Activated CD4-positive, alpha-beta T cell treated with anti-CD3 and anti-CD28 coated beads for 36 hours (primary cell): ENCODE results near the gene LRRC59. TPM values are rescaled to one million over a fixed set of nuclear protein-coding genes. Genes with fewer than 3 reads are reported as not detected.
"Not testable (repeated sequence)": the region's sequence is repeated elsewhere in the genome, so short reads cannot be mapped to it uniquely, and the experiment has no call there.

Experiments used
- ATAC-seq: fragments of 200-7000 bp; cut with Tn5 transposase; one replicate; pipeline ENCODE4 v1.10.0; 2021; ENCODE audit warnings: mild to moderate bottlenecking, moderate library complexity
- CTCF ChIA-PET: fragments of 350-600 bp; sonication (Branson Sonifier 250); formaldehyde crosslinking; loops from one replicate; lab custom pipeline; 2021; ENCODE audit warnings: antibody characterized with exemption; lab: Charles Lee
- POLR2A ChIA-PET: fragments of 350-600 bp; sonication (Branson Sonifier 250); formaldehyde crosslinking; loops from one replicate; lab custom pipeline; 2021; ENCODE audit warnings: antibody characterized with exemption, inconsistent platforms; lab: Charles Lee
- DNase-seq: peaks from one replicate; pipeline ENCODE4 v3.0.0-alpha.2; 2020
- H3K27ac Mint-ChIP-seq: one replicate; pipeline ENCODE4 v1.8.0; 2021; ENCODE audit warnings: mixed read lengths
- H3K27me3 Mint-ChIP-seq: one replicate; pipeline ENCODE4 v1.8.0; 2021; ENCODE audit warnings: mixed read lengths
- H3K36me3 Mint-ChIP-seq: one replicate; pipeline ENCODE4 v1.8.0; 2021; ENCODE audit warnings: low read depth, mixed read lengths
- H3K4me1 Mint-ChIP-seq: one replicate; pipeline ENCODE4 v1.8.0; 2021; ENCODE audit warnings: mixed read lengths
- H3K4me3 Mint-ChIP-seq: one replicate; pipeline ENCODE4 v1.8.0; 2021; ENCODE audit warnings: mild to moderate bottlenecking, moderate library complexity, mixed read lengths
- H3K9me3 Mint-ChIP-seq: one replicate; pipeline ENCODE4 v1.8.0; 2021; ENCODE audit warnings: low read depth, mixed read lengths
- intact Hi-C, 2 experiments: fragments of 100-400 bp; cut with DNase I in 1 of 2; cut with micrococcal nuclease in 1 of 2; formaldehyde crosslinking; loops; one replicate each; pipeline versions ENCODE4 v1.14.2 to v1.15.1; 2022 to 2024; cut with DNase I, micrococcal nuclease
- total RNA-seq, 2 experiments: library from RNA; stranded (reverse); gene quantifications; one replicate each; pipeline ENCODE4 v1.2.3, GENCODE V29; 2021

LRRC59 gene
- total RNA-seq, 2 experiments from 2014 or later, result 74.4 to 82.7 TPM

- intact Hi-C loops, result no loop called here
- no peak overlapping the region for H3K27ac Mint-ChIP-seq
- ATAC-seq, result no peak
- peaks cover 35% of the 10 kb centered on the region for H3K4me1 Mint-ChIP-seq
- POLR2A ChIA-PET, result no interaction called here
- CTCF ChIA-PET, result no interaction called here
- no peaks in the 10 kb centered on the region for H3K27me3 Mint-ChIP-seq
- no peak overlapping the region for H3K4me3 Mint-ChIP-seq
- peaks cover 2% of the 10 kb centered on the region for H3K9me3 Mint-ChIP-seq
- no peaks in the 10 kb centered on the region for H3K36me3 Mint-ChIP-seq
- no peak for DNase-seq
These were observed 26.3 kb upstream of the LRRC59 start for GRCh38 chr17:50423553-50424159.

- CTCF ChIA-PET, result interaction anchor here (0.6 to 2.3 kb wide), 2 partner anchors 25 to 56 kb away, joined by 3 to 16 read pairs; partner anchors contain the start of gene LRRC59
- POLR2A ChIA-PET, result no interaction called here
- intact Hi-C loops, result no loop called here
These were observed 25.4 kb upstream of the LRRC59 start for GRCh38 chr17:50422738-50423137.

DNA sequence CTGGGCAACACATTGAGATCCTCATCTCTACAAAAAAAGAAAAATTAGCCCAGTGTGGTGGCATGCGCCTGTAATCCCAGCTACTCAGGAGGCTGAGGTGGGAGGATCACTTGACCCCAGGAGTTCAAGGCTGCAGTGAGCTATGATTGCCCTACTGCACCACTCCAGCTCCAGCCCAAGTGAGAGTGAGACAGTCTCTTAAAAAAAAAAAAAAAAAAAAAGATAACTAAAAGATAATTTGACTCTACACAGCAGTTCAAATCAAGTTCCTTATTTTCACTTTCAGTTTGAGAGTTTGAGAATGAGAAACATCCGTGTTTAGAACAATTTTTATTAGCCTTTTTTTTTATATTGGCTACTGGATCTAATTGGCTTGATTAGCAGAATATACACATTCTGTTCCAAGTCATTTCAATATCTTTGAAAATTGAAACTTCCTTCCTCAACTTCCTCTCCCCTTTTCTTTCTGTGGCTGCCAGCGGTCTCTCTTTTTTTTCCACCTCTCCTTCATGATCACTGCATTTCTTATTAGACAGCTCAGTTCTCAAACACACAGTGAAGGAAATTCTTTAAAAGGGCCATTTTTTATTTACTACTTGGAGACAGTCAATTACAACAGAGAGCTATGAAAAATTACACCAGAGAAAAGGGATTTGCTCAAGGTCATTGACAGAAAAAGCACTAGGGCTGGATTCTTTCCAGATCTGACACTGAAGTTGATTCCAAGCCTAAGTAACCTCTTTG is 24.2 kb upstream of the LRRC59 start:
- Mint-ChIP-seq H3K4me1 (peaks cover 22% of the 10 kb centered on the region), H3K27me3 (no peaks in the 10 kb centered on the region), H3K4me3 (peak overlapping the region; percentile 61), H3K9me3 (peaks cover 2% of the 10 kb centered on the region), H3K36me3 (no peaks in the 10 kb centered on the region), H3K27ac (peak overlapping the region; percentile 88)
- intact Hi-C loops, result loop anchor here in 1 of 2 experiments (1.0 kb wide), 1 partner anchor 24 kb away; the partner anchor contains the start of gene LRRC59
- peak; percentile 17 for DNase-seq
- ATAC-seq, result peak; percentile 63
- CTCF ChIA-PET, result interaction anchor here (0.5 to 2.3 kb wide), 5 partner anchors 24 to 1983 kb away, joined by 3 to 16 read pairs (median 4); partner anchors contain the start of genes LRRC59 and PPP1R9B
- POLR2A ChIA-PET, result interaction anchor here (0.6 to 1.0 kb wide), 5 partner anchors 24 to 633 kb away, joined by 3 to 4 read pairs (median 3); partner anchors contain the start of genes KAT7, LRRC59 and TOB1

More at GRCh38 chr17:50422738-50423137, 25.4 kb upstream of the LRRC59 start:
- Mint-ChIP-seq H3K27ac (no peak overlapping the region), H3K4me1 (peaks cover 33% of the 10 kb centered on the region), H3K4me3 (no peak overlapping the region), H3K27me3 (no peaks in the 10 kb centered on the region), H3K9me3 (peaks cover 2% of the 10 kb centered on the region), H3K36me3 (no peaks in the 10 kb centered on the region)
- ATAC-seq (no peak), DNase-seq (no peak)

GRCh38 chr17:50420419-50421112 is 23.2 kb upstream of the LRRC59 start:
- Mint-ChIP-seq H3K4me1 (peaks cover 19% of the 10 kb centered on the region), H3K36me3 (no peaks in the 10 kb centered on the region), H3K9me3 (peaks cover 2% of the 10 kb centered on the region), H3K4me3 (no peak overlapping the region), H3K27me3 (no peaks in the 10 kb centered on the region), H3K27ac (peak overlapping the region; percentile 88)
- no peak for ATAC-seq
- intact Hi-C loops, result loop anchor here in 1 of 2 experiments (1.0 kb wide), 1 partner anchor 23 kb away; the partner anchor contains the start of gene LRRC59
- no peak for DNase-seq
- POLR2A ChIA-PET, result interaction anchor here (0.6 to 0.7 kb wide), 3 partner anchors 74 to 632 kb away, joined by 3 to 4 read pairs (median 3); partner anchors contain the start of gene KAT7
- CTCF ChIA-PET, result interaction anchor here (0.6 to 2.3 kb wide), 4 partner anchors 23 to 270 kb away, joined by 3 to 16 read pairs (median 3); partner anchors contain the start of genes LRRC59 and PPP1R9B

DNA sequence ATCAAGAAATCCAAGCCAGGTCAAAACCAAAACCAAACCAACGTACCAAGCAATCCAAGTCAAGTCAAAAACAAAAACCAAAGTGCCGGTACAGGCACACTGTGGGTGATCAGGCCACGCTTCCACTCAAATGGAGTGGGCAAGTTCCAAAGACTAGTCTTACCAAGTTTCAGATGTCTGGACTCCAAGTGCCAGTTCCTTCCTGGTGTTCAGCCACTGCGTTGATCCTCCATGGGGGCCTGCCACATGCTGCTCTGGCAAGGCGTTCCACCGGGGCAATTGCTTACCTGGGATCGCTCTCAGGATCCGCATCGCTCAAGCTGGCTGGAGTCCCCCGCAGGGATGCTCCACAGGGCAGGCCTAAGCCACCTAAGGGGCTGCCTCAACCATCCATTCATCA is 22.3 kb upstream of the LRRC59 start:
- H3K36me3 Mint-ChIP-seq, H3K4me3 Mint-ChIP-seq, POLR2A ChIA-PET, H3K27ac Mint-ChIP-seq, H3K9me3 Mint-ChIP-seq, intact Hi-C loops, DNase-seq, ATAC-seq, H3K27me3 Mint-ChIP-seq: not testable (repeated sequence)
- CTCF ChIA-PET, result interaction anchor here (0.9 kb wide), 1 partner anchor 22 kb away, joined by 3 read pairs; the partner anchor contains the start of gene LRRC59
- peaks cover 15% of the 10 kb centered on the region for H3K4me1 Mint-ChIP-seq

DNA sequence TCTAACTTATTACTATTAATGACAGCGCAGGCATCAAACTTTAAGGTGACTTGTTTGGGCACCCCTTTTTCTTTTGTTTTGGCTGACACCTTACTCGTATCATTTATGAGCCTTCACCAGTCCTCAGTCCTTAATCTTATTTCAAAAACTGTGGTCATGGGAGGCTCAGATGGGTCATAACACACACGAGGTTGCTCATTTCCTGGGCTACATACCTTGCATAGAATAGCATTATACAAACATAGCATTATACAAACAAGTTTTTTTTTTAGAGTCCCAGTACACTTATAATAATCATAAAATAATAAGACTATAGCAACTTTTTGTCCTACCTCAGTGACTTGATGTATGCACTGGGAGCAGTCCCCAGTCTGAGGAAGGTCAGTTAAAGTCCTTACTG is 17.5 kb upstream of the LRRC59 start:
- ATAC-seq, result no peak
- no peak for DNase-seq
- Mint-ChIP-seq H3K27ac (no peak overlapping the region), H3K4me3 (no peak overlapping the region), H3K4me1 (no peaks in the 10 kb centered on the region), H3K27me3 (peaks cover 5% of the 10 kb centered on the region), H3K36me3 (no peaks in the 10 kb centered on the region), H3K9me3 (peaks cover 2% of the 10 kb centered on the region)
- ChIA-PET CTCF (interaction anchor here (2.7 kb wide), 1 partner anchor 17 kb away, joined by 11 read pairs; the partner anchor contains the start of gene LRRC59), POLR2A (no interaction called here)
- intact Hi-C loops, result no loop called here

DNA sequence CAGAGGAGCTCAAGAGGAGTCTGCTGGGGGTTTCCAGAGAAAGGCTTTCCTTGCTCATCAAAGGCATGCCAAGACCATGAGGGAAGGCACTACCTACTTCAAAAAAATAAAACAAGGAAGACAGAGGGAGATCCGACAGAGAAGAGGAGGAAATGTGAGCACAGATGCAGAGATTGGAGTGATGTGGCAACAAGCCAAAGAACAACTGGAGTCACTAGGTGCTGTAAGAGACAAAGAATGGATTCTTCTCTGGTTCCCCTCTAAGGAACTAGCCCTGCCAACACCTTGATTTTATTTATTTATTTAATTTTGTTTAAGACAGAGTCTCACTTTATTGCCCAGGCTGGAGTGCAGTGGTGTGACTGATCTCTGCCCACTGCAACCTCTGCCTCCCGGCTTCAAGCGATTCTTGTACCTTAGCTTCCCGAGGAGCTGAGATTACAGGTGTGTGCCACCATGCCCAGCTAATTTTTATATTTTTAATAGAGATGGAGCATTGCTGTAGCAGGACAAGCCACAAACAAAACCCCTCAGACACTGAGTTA is 14.9 kb upstream of the LRRC59 start:
- H3K36me3 Mint-ChIP-seq, result no peaks in the 10 kb centered on the region

DNA sequence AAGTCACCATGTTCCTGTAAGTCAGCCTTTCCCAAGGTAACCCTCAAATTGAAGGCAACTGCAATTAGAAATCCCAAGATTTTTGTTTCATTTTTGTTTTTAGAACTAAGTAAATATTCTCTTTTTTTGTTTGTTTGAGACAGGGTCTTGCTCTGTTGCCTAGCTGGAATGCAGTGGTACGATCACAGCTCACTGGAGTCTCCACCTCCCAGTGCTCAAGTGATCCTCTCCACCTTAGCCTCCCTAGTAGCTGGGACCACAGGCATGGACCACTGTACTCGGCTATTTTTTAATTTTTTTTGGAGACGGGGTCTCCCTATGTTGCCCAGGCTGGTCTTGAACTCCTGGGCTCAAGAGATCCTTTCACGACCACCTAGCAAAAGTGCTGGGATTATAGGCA is 10.6 kb upstream of the LRRC59 start:
- H3K4me3 Mint-ChIP-seq, result no peak overlapping the region
- CTCF ChIA-PET, result interaction anchor here (1.1 to 2.4 kb wide), 2 partner anchors 10 to 20 kb away, joined by 3 to 15 read pairs; partner anchors contain the start of gene LRRC59
- peaks cover 12% of the 10 kb centered on the region for H3K27me3 Mint-ChIP-seq
- H3K36me3 Mint-ChIP-seq, result no peaks in the 10 kb centered on the region
- H3K27ac Mint-ChIP-seq, result no peak overlapping the region
- POLR2A ChIA-PET, result no interaction called here
- ATAC-seq, result no peak
- no peaks in the 10 kb centered on the region for H3K9me3 Mint-ChIP-seq
- intact Hi-C loops, result no loop called here
- H3K4me1 Mint-ChIP-seq, result no peaks in the 10 kb centered on the region
- DNase-seq, result no peak

More for the DNA sequence above, 14.9 kb upstream of the LRRC59 start:
- ATAC-seq (no peak), DNase-seq (no peak)
- Mint-ChIP-seq H3K4me1 (no peaks in the 10 kb centered on the region), H3K27ac (no peak overlapping the region), H3K9me3 (no peaks in the 10 kb centered on the region), H3K27me3 (peaks cover 5% of the 10 kb centered on the region), H3K4me3 (no peak overlapping the region)
- CTCF ChIA-PET, result interaction anchor here (0.5 to 1.0 kb wide), 3 partner anchors 15 to 227 kb away, joined by 3 to 4 read pairs (median 3); partner anchors contain the start of gene LRRC59
- intact Hi-C loops, result no loop called here
- POLR2A ChIA-PET, result no interaction called here

- CTCF ChIA-PET, result interaction anchor here (0.6 to 2.4 kb wide), 3 partner anchors 9 to 729 kb away, joined by 3 to 15 read pairs (median 4); partner anchors contain the start of genes LRRC59 and SPOP
- intact Hi-C loops, result no loop called here
- POLR2A ChIA-PET, result no interaction called here
These were observed 9.3 kb upstream of the LRRC59 start for GRCh38 chr17:50406578-50406977.

DNA sequence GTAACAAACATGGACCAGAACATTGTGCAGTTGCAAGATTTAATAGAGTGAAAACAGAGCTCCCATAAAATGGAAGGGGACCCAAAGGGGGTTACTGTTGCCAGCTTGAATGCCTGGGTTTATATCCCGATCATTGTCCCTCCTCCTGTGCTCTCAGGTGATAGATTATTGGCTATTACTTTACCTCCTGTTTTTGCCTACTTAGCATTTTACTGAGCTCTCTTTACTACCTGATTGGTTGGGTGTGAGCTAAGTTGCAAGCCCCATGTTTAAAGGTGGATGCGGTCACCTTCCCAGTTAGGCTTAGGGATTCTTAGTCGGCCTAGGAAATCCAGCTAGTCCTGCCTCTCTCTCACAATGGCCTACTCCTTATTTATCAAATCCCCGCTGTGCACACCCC is 8.0 kb upstream of the LRRC59 start:
- H3K27me3 Mint-ChIP-seq, H3K27ac Mint-ChIP-seq, intact Hi-C loops, POLR2A ChIA-PET, H3K36me3 Mint-ChIP-seq, ATAC-seq, H3K9me3 Mint-ChIP-seq, DNase-seq, H3K4me1 Mint-ChIP-seq, H3K4me3 Mint-ChIP-seq: not testable (repeated sequence)
- CTCF ChIA-PET, result interaction anchor here (0.7 to 1.2 kb wide), 2 partner anchors 23 to 30 kb away, joined by 3 read pairs; no protein-coding TSS in a partner anchor

More at GRCh38 chr17:50406578-50406977, 9.3 kb upstream of the LRRC59 start:
- H3K36me3 Mint-ChIP-seq, result no peaks in the 10 kb centered on the region
- H3K4me1 Mint-ChIP-seq, result no peaks in the 10 kb centered on the region
- peaks cover 9% of the 10 kb centered on the region for H3K27me3 Mint-ChIP-seq
- H3K4me3 Mint-ChIP-seq, result no peak overlapping the region
- no peaks in the 10 kb centered on the region for H3K9me3 Mint-ChIP-seq
- ATAC-seq, result no peak
- H3K27ac Mint-ChIP-seq, result no peak overlapping the region
- no peak for DNase-seq
